HepG2 (cell line): Measurements from ENCODE around the gene HCFC1R1. TPM values are rescaled to one million over a fixed set of nuclear protein-coding genes. Genes with fewer than 3 reads are reported as not detected.

ENCODE experiments used
- ARNT2 ChIP-seq: sonication (generic); formaldehyde crosslinking; IDR thresholded peaks from 2 replicates; pipeline ENCODE4 v1.8.0; 2022; ENCODE audit warnings: mild to moderate bottlenecking, low read depth, missing genetic modification reagents, moderate library complexity
- ATF2 ChIP-seq: sonication (generic); formaldehyde crosslinking; IDR thresholded peaks from 2 replicates; pipeline ENCODE4 v1.4.0; 2020; ENCODE audit warnings: missing genetic modification reagents
- BORCS8-MEF2B ChIP-seq: sonication (generic); formaldehyde crosslinking; IDR thresholded peaks from 2 replicates; pipeline ENCODE4 v1.8.0; 2022; ENCODE audit warnings: mild to moderate bottlenecking, missing genetic modification reagents
- CREB1 ChIP-seq, 2 experiments: fragments of 450-650 bp in 1 of 2; IDR thresholded peaks; 2 replicates each; pipeline ENCODE4 v1.6.1; 2016 to 2017; ENCODE audit warnings: control low read depth in 1 of 2, mild to moderate bottlenecking in 1 of 2, missing compliant biosample characterization in 1 of 2, missing genetic modification characterization in 1 of 2
- FOXC1 ChIP-seq: sonication (generic); formaldehyde crosslinking; IDR thresholded peaks from 2 replicates; pipeline ENCODE4 v1.8.0; 2022; ENCODE audit warnings: mild to moderate bottlenecking, missing genetic modification reagents, borderline replicate concordance
- HOXD1 ChIP-seq: sonication (generic); formaldehyde crosslinking; IDR thresholded peaks from 2 replicates; pipeline ENCODE4 v1.5.0; 2020; ENCODE audit warnings: missing genetic modification reagents
- JUN ChIP-seq: sonication (generic); formaldehyde crosslinking; IDR thresholded peaks from 2 replicates; pipeline ENCODE4 v1.4.0; 2020; ENCODE audit warnings: mild to moderate bottlenecking, missing genetic modification reagents
- KAT8 ChIP-seq: IDR thresholded peaks from 2 replicates; pipeline ENCODE4 v1.6.1; 2016; ENCODE audit warnings: missing genetic modification reagents, missing compliant biosample characterization
- MTERF4 ChIP-seq: sonication (generic); formaldehyde crosslinking; IDR thresholded peaks from 2 replicates; pipeline ENCODE4 v1.8.0; 2023; ENCODE audit warnings: mild to moderate bottlenecking, missing genetic modification reagents
- PAX8 ChIP-seq: sonication (generic); formaldehyde crosslinking; IDR thresholded peaks from 2 replicates; pipeline ENCODE4 v1.8.0; 2022; ENCODE audit warnings: mild to moderate bottlenecking, missing genetic modification reagents, borderline replicate concordance
- RBAK ChIP-seq: sonication (generic); formaldehyde crosslinking; IDR thresholded peaks from 2 replicates; pipeline ENCODE4 v1.5.1; 2020; ENCODE audit warnings: mild to moderate bottlenecking, missing genetic modification reagents
- SETDB1 ChIP-seq: sonication (generic); formaldehyde crosslinking; IDR thresholded peaks from 2 replicates; pipeline ENCODE4 v1.5.1; 2020; ENCODE audit warnings: missing genetic modification reagents, mild to moderate bottlenecking, borderline replicate concordance
- SMC3 ChIP-seq: IDR thresholded peaks from 2 replicates; pipeline ENCODE4 v1.6.1; 2011; ENCODE audit warnings: low read length, improper control_type of control experiment
- SNAPC2 ChIP-seq: sonication (generic); formaldehyde crosslinking; IDR thresholded peaks from 2 replicates; pipeline ENCODE4 v1.8.1; 2022; ENCODE audit warnings: mild to moderate bottlenecking, missing genetic modification reagents
- SNAPC5 ChIP-seq: sonication (generic); formaldehyde crosslinking; IDR thresholded peaks from 2 replicates; pipeline ENCODE4 v1.8.1; 2023; ENCODE audit warnings: mild to moderate bottlenecking, missing genetic modification reagents, borderline replicate concordance
- SRF ChIP-seq: IDR thresholded peaks from 2 replicates; pipeline ENCODE4 v1.6.1; 2011; ENCODE audit warnings: mild to moderate bottlenecking, low read depth, low read length, moderate library complexity
- TCF12 ChIP-seq, 2 experiments: fragments of 450-650 bp in 1 of 2; sonication (generic) in 1 of 2; formaldehyde crosslinking in 1 of 2; IDR thresholded peaks; 2 replicates each; pipeline versions ENCODE4 v1.6.1 to v1.8.0; 2017 to 2022; ENCODE audit warnings: antibody characterized with exemption in 1 of 2, mild to moderate bottlenecking in 1 of 2, missing genetic modification reagents in 1 of 2, moderate library complexity in 1 of 2
- ZBTB2 ChIP-seq: sonication (generic); formaldehyde crosslinking; IDR thresholded peaks from 2 replicates; pipeline ENCODE4 v1.8.0; 2022; ENCODE audit warnings: low read depth, missing genetic modification reagents
- ZBTB3 ChIP-seq: sonication (generic); formaldehyde crosslinking; IDR thresholded peaks from 2 replicates; pipeline ENCODE4 v1.4.0; 2020; ENCODE audit warnings: low read depth, mild to moderate bottlenecking, moderate library complexity, missing genetic modification reagents, borderline replicate concordance
- ZKSCAN5 ChIP-seq: sonication (generic); formaldehyde crosslinking; IDR thresholded peaks from 2 replicates; pipeline ENCODE4 v1.5.1; 2020; ENCODE audit warnings: mild to moderate bottlenecking, missing genetic modification reagents
- ZKSCAN8 ChIP-seq: IDR thresholded peaks from 2 replicates; pipeline ENCODE4 v1.6.1; 2016; ENCODE audit warnings: borderline replicate concordance, missing genetic modification reagents, missing compliant biosample characterization
- ZNF275 ChIP-seq: sonication (generic); formaldehyde crosslinking; IDR thresholded peaks from 2 replicates; pipeline ENCODE4 v1.8.0; 2022; ENCODE audit warnings: missing genetic modification reagents, mild to moderate bottlenecking, inconsistent platforms, borderline replicate concordance
- ZNF616 ChIP-seq: sonication (generic); formaldehyde crosslinking; IDR thresholded peaks from 2 replicates; pipeline ENCODE4 v1.5.0; 2020; ENCODE audit warnings: low read depth, mild to moderate bottlenecking, missing genetic modification reagents
- ZNF709 ChIP-seq: sonication (generic); formaldehyde crosslinking; IDR thresholded peaks from 2 replicates; pipeline ENCODE4 v1.5.0; 2020; ENCODE audit warnings: mild to moderate bottlenecking, missing genetic modification reagents
- ZSCAN30 ChIP-seq: sonication (generic); formaldehyde crosslinking; IDR thresholded peaks from 2 replicates; pipeline ENCODE4 v1.5.0; 2020; ENCODE audit warnings: mild to moderate bottlenecking, missing genetic modification reagents
- polyA plus RNA-seq, 8 experiments: library from polyadenylated mRNA; depleted of rRNA in 3 of 8; stranded (reverse) in 7 of 8; unstranded in 1 of 8; fragments of >200 nt; fragmentation: Illumina TruSeq in 4 of 8; extraction: Trizol in 4 of 8; gene quantifications; 2 replicates each; pipeline versions ENCODE4 v1.2.1 to v1.2.3, GENCODE V29; 2011 to 2016; ENCODE audit warnings: low read depth in 4 of 8, missing spikeins in 1 of 8, mixed read lengths in 1 of 8; ENCODE audit not compliant: insufficient read depth in 1 of 8
- total RNA-seq, 5 experiments: library from RNA; depleted of rRNA; stranded (reverse); fragments of >200 nt; fragmentation: Illumina TruSeq; extraction: Trizol; gene quantifications; 2 replicates each; pipeline ENCODE4 v1.2.3, GENCODE V29; 2016; ENCODE audit warnings: low read depth in 1 of 5

Gene HCFC1R1
- total and polyA plus RNA-seq, 2 of the 13 experiments (the other 11 are each of a cell fraction or from before 2014, with no cell fraction given): 13.8 to 16.1 TPM

GRCh38 chr16:3065069-3065741 is 41.5 kb upstream of the HCFC1R1 start, which contains the start of gene IL32 (continued):
- TF ChIP-seq PAX8 (CRISPR knock-in tag) (no peak), CREB1 (IDR thresholded peaks at IDR 0.05) (peak; percentile 94), CREB1 (CRISPR knock-in tag; IDR thresholded peaks at IDR 0.05) (peak; percentile 82; the same call in 1 of the 2 replicates), HOXD1 (CRISPR knock-in tag) (no peak), MTERF4 (CRISPR knock-in tag) (peak; percentile 25; the same call in 1 of the 2 replicates), FOXC1 (CRISPR knock-in tag) (0 out of 2 replicates have a peak, but pooled peaks have one; percentile 61), JUN (CRISPR knock-in tag) (peak; percentile 98), SMC3 (no peak), SETDB1 (no peak), TCF12 (IDR thresholded peaks at IDR 0.05) (no peak), TCF12 (CRISPR knock-in tag; IDR thresholded peaks at IDR 0.05) (0 out of 2 replicates have a peak, but pooled peaks have one; percentile 16), KAT8 (CRISPR knock-in tag) (peak; percentile 59), ZNF709 (CRISPR knock-in tag) (no peak), SNAPC5 (CRISPR knock-in tag) (no peak), ZNF275 (CRISPR knock-in tag) (no peak), ZNF616 (no peak), ARNT2 (CRISPR knock-in tag) (no peak), BORCS8-MEF2B (CRISPR knock-in tag) (peak; percentile 33; the same call in 1 of the 2 replicates), ZKSCAN8 (CRISPR knock-in tag) (no peak), ATF2 (CRISPR knock-in tag) (peak; percentile 100), SNAPC2 (CRISPR knock-in tag) (no peak), ZBTB2 (CRISPR knock-in tag) (no peak), RBAK (no peak), ZKSCAN5 (CRISPR knock-in tag) (no peak), SRF (no peak), ZSCAN30 (CRISPR knock-in tag) (no peak), ZBTB3 (CRISPR knock-in tag) (no peak)
